PC-9 (cell line): Measurements from ENCODE around the gene SPINK4. TPM values are rescaled to one million over a fixed set of nuclear protein-coding genes. Genes with fewer than 3 reads are reported as not detected.

Source experiments
- BruUV-seq: library from RNA; stranded (reverse); fragments of 400-500 nt; replicated peaks from 2 replicates; lab custom pipeline; 2021; lab: Mats Ljungman, UMichigan
- CTCF ChIA-PET: fragments of 300-600 bp; sonication (Branson Sonifier 250); formaldehyde crosslinking; loops from one replicate; lab custom pipeline; 2022; ENCODE audit warnings: antibody characterized with exemption; lab: Charles Lee
- POLR2A ChIA-PET: fragments of 300-600 bp; sonication (Branson Sonifier 250); formaldehyde crosslinking; loops from one replicate; lab custom pipeline; 2022; ENCODE audit warnings: antibody characterized with exemption; ENCODE audit not compliant: unreplicated experiment; lab: Charles Lee
- DNase-seq, 2 experiments: peaks; one replicate each; pipeline versions ENCODE4 v3.0.0 to v3.0.0-alpha.2; 2015 to 2022; ENCODE audit warnings: mixed read lengths in 1 of 2
- H2AFZ ChIP-seq: fragments of 200-600 bp; sonication (generic); 2 replicates; pipeline ENCODE4 v1.8.1; 2017; ENCODE audit warnings: antibody characterized with exemption
- H3F3A ChIP-seq: fragments of 200-600 bp; sonication (generic); 2 replicates; pipeline ENCODE4 v1.8.1; 2017; ENCODE audit warnings: antibody characterized with exemption, mild to moderate bottlenecking, low read depth; ENCODE audit not compliant: insufficient read depth
- H3K27ac ChIP-seq: fragments of 200-600 bp; sonication (generic); 2 replicates; pipeline ENCODE4 v1.6.1; 2016; ENCODE audit warnings: mixed run types
- H3K27me3 ChIP-seq: fragments of 200-600 bp; sonication (generic); 2 replicates; pipeline ENCODE4 v1.6.1; 2016; ENCODE audit warnings: low read depth, mixed run types; ENCODE audit not compliant: insufficient read depth
- H3K36me3 ChIP-seq: fragments of 200-600 bp; sonication (generic); 2 replicates; pipeline ENCODE4 v1.6.1; 2016; ENCODE audit warnings: low read depth, mixed run types
- H3K4me1 ChIP-seq: fragments of 200-600 bp; sonication (generic); replicated peaks from 2 replicates; pipeline ENCODE4 v1.6.1; 2016; ENCODE audit warnings: mixed run types; ENCODE audit not compliant: insufficient read depth
- H3K4me2 ChIP-seq: fragments of 200-600 bp; sonication (generic); 2 replicates; pipeline ENCODE4 v1.6.1; 2017; ENCODE audit warnings: mixed run types
- H3K4me3 ChIP-seq: fragments of 200-600 bp; sonication (generic); 2 replicates; pipeline ENCODE4 v1.6.1; 2016; ENCODE audit warnings: mixed run types
- H3K79me2 ChIP-seq: fragments of 200-600 bp; sonication (generic); 2 replicates; pipeline ENCODE4 v1.6.1; 2017; ENCODE audit warnings: low read depth, mixed run types
- H3K9me2 ChIP-seq: fragments of 200-600 bp; sonication (generic); 2 replicates; pipeline ENCODE4 v1.8.1; 2017; ENCODE audit warnings: mild to moderate bottlenecking; ENCODE audit not compliant: insufficient read depth
- H3K9me3 ChIP-seq: fragments of 200-600 bp; sonication (generic); 2 replicates; pipeline ENCODE4 v1.8.1; 2016; ENCODE audit warnings: low read depth; ENCODE audit not compliant: insufficient read depth
- H4K20me1 ChIP-seq: fragments of 200-600 bp; sonication (generic); 2 replicates; pipeline ENCODE4 v1.8.1; 2017; ENCODE audit not compliant: insufficient read depth
- CTCF ChIP-seq: fragments of 200-600 bp; sonication (generic); conservative IDR thresholded peaks from 2 replicates; pipeline ENCODE4 v1.6.1; 2017; ENCODE audit warnings: mixed run types, antibody characterized with exemption, mild to moderate bottlenecking, moderate library complexity
- EZH2 ChIP-seq: fragments of 200-600 bp; sonication (generic); IDR thresholded peaks from 2 replicates; pipeline ENCODE4 v1.8.0; 2017; ENCODE audit warnings: antibody characterized with exemption, low read depth
- intact Hi-C: fragments of 100-400 bp; cut with micrococcal nuclease; formaldehyde crosslinking; loops from one replicate; pipeline ENCODE4 v1.10.0; 2022; ENCODE audit not compliant: unreplicated experiment
- total RNA-seq: library from RNA; stranded (reverse); gene quantifications from 2 replicates; pipeline ENCODE4 v1.2.3, GENCODE V29; 2021

SPINK4 gene
- total RNA-seq, 1 experiment from 2014 or later: not detected

- CTCF ChIA-PET: interaction anchor here (0.6 to 0.8 kb wide), 2 partner anchors 212 to 996 kb away, joined by 3 to 7 read pairs; partner anchors contain the start of gene AQP3
- H3K36me3 ChIP-seq: no peaks in the 10 kb centered on the region
- H3K79me2 ChIP-seq: no peaks in the 10 kb centered on the region
- TSS peak; percentile 65 for BruUV-seq
- no peak overlapping the region for H2AFZ ChIP-seq
- intact Hi-C loops: loop anchor here (5.0 to 10.0 kb wide), 2 partner anchors 223 to 580 kb away; partner anchors contain the start of gene UBE2R2
- H3K27me3 ChIP-seq: no peaks in the 10 kb centered on the region
- peaks cover 33% of the 10 kb centered on the region; the same call in 1 of the 2 replicates for H3F3A ChIP-seq
- no peaks in the 10 kb centered on the region for H3K9me2 ChIP-seq
- peaks cover 54% of the 10 kb centered on the region for H3K4me1 ChIP-seq
- H3K4me3 ChIP-seq: no peak overlapping the region
- POLR2A ChIA-PET: interaction anchor here (0.5 kb wide), 2 partner anchors 30 to 131 kb away, joined by 3 to 7 read pairs; partner anchors contain the start of genes BAG1 and CHMP5
- no peaks in the 10 kb centered on the region for H4K20me1 ChIP-seq
- H3K4me2 ChIP-seq: peak overlapping the region; percentile 38
- no peak for TF ChIP-seq EZH2
- TF ChIP-seq CTCF: no peak
- no peaks in the 10 kb centered on the region for H3K9me3 ChIP-seq
- peak overlapping the region; percentile 11; the same call in 1 of the 2 replicates for H3K27ac ChIP-seq
- no peak for DNase-seq
Measured at GRCh38 chr9:33234511-33235467, 5.2 kb upstream of the SPINK4 start.

- Histone ChIP-seq H3K36me3 (no peaks in the 10 kb centered on the region), H3K4me3 (no peak overlapping the region), H3K79me2 (no peaks in the 10 kb centered on the region), H3K9me2 (no peaks in the 10 kb centered on the region), H3F3A (peaks cover 18% of the 10 kb centered on the region; the same call in 1 of the 2 replicates), H3K9me3 (no peaks in the 10 kb centered on the region), H2AFZ (no peak overlapping the region), H3K4me1 (peaks cover 37% of the 10 kb centered on the region), H3K4me2 (no peak overlapping the region), H4K20me1 (no peaks in the 10 kb centered on the region), H3K27ac (no peak overlapping the region), H3K27me3 (no peaks in the 10 kb centered on the region)
- TF ChIP-seq EZH2 (no peak), CTCF (no peak)
- CTCF ChIA-PET: no interaction called here
- DNase-seq: no peak
- intact Hi-C loops: loop anchor here (10.0 kb wide), 1 partner anchor 578 kb away; the partner anchor contains the start of gene UBE2R2
- no TSS peak for BruUV-seq
- POLR2A ChIA-PET: interaction anchor here (0.6 kb wide), 1 partner anchor 169 kb away, joined by 3 read pairs; no protein-coding TSS in a partner anchor
Measured at GRCh38 chr9:33236571-33236970, 3.4 kb upstream of the SPINK4 start.

GRCh38 chr9:33241298-33241697, 1.3 kb downstream of the SPINK4 start:
- intact Hi-C loops: no loop called here
- no TSS peak for BruUV-seq
- Histone ChIP-seq H3K4me2 (no peak overlapping the region), H2AFZ (no peak overlapping the region), H3K9me2 (no peaks in the 10 kb centered on the region), H4K20me1 (no peaks in the 10 kb centered on the region), H3K79me2 (no peaks in the 10 kb centered on the region), H3K27me3 (no peaks in the 10 kb centered on the region), H3K4me3 (no peak overlapping the region), H3F3A (no peaks in the 10 kb centered on the region), H3K36me3 (no peaks in the 10 kb centered on the region), H3K9me3 (no peaks in the 10 kb centered on the region), H3K27ac (no peak overlapping the region), H3K4me1 (no peaks in the 10 kb centered on the region)
- CTCF ChIA-PET: no interaction called here
- POLR2A ChIA-PET: interaction anchor here (0.5 kb wide), 1 partner anchor 21 kb away, joined by 14 read pairs; no protein-coding TSS in a partner anchor
- no peak for TF ChIP-seq CTCF
- TF ChIP-seq EZH2: no peak
- DNase-seq: no peak
